HG02970 (cell line): ENCODE data around the gene GPSM1.
"Not testable (repeated sequence)": the region's sequence is repeated elsewhere in the genome, so short reads cannot be mapped to it uniquely, and the experiment has no call there.

ENCODE experiments used
- ATAC-seq: cut with Tn5 transposase; IDR thresholded peaks from one replicate; pipeline ENCODE4 v1.9.1; 2021; ENCODE audit warnings: mild to moderate bottlenecking, moderate library complexity, moderate number of reproducible peaks; ENCODE audit not compliant: unreplicated experiment, low FRiP score

Gene GPSM1

DNA sequence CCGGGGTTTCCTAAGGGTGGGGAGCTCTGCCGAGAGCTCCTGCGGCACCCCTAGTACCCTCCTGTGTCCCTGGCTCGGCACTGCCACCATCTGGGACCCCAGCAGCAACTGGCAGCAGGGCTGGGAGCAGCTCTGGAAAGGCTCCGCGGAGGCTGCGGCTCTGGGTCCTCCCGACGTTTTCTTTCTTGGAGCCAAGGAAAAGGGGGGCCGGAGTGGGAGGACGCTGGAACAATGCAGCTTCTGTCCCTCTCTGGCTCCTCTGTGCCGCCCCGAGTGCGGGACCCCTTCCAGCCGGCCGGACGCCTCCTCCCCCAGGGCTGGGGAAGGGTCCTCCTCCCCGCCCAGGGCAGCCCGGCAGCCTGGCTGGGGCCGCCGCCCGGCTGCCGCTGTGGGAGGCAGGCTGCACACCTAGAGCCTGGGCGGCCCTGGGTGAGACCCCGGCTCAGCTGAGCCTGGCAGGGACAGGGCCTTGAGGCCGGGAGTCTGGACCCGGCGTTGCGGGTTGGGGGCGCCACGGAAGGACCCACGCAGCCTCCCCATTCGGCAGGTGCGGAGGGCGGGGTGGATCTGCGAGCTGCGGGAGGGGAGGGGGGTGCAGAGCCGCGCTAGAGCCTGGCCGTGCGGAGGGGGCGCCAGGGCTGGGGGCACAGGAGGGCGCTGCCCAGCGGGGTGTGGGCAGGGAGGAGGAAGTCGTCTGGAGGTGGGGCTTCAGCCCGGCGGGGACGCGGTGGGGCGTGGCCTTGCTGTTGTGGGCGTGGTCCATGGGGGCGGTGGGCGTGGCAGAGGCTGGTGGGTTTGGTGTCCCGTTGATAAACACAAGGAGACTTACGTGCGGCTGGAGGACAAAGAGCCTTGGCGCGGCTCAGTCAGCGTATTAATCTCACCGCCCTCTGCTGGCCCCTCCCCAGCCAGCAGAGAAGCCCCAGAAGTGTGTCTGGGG, 15.1 kb downstream of the GPSM1 start:
- no peak for ATAC-seq

- ATAC-seq: no peak
Observed at GRCh38 chr9:136343121-136343883, 16.0 kb downstream of the GPSM1 start.

- no peak for ATAC-seq
Observed at GRCh38 chr9:136343884-136344269, 16.5 kb downstream of the GPSM1 start.

DNA sequence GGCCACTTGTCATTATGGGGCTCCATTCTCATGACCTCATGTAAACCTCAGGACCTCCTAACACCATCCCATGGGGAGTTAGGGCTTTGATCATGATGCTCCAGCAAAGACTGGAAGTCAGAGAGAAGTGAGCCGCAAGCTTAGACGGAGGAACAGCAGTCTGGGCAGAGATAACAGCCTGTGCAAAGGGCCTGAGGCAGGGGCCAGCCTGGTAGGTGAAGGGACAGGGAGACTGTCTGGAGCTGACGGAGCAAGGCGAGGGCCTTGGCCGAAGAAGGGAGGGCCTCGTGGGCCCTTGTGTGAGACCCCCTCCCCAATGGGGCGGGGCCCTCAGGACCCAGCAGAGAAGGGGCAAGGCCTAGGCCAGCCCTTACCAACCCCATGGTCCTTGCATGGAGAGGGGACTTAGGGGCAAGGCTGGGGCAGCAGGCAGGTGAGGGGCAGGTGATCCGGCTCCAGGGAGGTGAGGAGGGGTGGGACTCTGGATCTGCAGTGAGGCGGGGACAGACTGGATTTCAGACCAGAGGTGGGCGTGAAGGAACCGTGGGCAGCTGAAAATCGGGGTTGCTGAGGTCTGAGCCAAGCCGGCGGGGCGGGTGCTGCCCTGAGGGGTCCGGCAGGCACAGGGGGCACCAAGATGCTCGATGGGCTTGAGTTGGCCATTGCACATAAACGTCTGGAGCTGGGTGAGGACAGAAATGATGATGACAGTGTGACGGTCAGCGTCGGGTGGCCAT, 17.4 kb downstream of the GPSM1 start:
- no peak for ATAC-seq

DNA sequence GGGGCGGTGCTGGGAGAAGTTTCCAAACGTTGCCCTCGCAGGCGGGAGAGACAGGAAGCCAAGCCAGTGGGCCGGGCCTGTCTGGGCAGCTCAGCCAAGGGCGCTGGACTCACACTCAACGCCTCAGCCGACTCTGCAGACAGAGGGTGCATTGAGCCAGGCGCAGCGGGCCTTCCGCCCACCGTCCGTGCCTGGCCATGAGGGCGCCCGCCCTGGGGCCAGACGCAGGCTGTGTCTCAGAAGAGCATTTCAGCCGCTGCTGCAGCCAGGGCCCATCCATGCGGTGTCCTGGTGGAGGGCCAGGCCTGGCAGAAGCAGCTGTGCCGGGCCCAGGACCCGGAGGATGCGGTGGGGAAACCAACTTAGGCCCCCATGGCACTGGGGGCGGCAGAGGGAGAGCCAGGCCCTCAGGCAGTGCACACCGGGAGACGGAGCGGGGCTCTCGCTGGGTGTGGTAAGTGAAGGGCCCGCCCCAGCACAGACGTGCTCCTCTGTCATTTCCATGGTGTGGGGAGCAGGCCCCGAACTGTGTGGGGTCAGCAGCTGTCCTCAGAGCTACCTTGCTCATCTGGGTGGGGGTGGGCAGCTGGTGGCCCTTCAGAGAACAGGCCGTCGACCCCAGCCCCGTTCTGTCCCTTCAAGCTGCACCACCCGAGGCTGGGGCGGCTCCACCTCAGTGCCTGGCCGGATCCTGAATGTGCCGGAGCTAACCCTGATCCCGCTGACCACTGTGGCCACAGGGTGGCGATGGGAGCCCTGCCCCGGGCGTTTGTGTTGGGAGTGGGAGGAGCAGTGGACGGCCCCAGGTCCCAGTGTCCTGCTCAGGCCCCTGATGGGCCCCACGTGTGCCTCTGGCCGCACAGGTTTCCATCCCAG, 18.2 kb downstream of the GPSM1 start:
- ATAC-seq: no peak

GRCh38 chr9:136346157-136346481, 18.8 kb downstream of the GPSM1 start:
- no peak for ATAC-seq

DNA sequence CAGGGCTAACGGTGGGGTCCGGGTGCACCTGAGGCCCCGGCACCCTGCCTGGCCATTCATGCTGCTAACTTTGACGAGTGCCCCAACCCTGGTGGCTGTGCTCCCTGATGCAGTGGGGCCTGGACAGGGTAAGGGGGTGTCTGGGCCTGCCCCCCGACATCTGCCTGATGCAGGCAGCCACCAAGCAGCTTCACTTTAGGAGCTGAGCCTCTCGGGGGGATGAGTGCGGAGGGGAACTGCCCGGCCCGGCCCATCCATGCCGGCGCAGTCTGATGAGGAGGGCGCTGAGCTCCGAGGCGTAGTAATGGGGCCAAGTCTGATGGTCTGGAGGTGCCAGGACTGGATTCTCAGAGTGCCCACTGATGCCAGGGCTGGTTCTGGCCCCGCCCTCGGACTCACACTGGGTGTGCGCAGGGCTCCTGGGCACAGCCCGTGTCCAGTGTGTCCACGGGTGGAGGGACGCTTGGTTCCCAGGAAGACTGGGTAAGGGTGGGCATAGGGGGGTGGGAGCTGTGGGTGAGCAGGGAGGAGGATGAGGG, 19.7 kb downstream of the GPSM1 start:
- ATAC-seq: no peak

DNA sequence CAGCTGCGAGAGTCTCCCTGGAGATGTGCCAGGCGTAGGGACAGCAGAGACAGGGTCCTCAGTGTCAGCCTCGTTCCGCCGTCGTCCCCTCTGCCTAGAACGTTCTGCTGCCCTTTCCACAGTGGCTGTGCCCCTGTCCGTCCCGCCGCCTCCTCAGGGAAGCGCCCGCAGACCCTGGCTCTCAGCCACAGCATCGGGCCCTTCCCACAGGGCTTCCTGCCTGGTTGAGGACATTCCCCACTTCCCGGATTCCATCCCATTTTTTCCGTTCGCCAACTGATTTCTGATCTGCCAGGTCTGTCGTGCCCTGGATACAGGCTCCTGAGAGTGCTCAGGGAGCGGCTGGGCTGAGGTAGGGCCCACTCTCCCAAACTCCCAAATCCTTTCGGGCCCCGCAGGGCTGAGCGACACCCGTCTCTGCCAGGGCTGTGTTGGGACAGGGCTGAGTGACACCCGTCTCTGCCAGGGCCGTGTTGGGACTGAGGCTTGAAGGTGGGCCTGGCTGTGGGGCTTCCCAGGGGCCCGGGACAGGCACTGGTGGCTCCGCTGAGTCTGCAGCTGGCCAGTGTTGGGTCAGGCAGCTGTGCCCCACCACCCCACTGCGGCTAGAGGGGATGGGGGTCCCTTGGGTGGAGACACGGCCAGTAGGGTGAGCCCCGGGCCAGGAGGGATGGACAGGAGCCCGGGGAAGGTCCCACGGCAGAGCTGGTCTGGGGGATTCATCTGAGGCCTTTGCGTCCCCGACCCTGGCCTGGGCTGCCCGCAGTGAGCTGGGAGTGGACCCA, 20.3 kb downstream of the GPSM1 start:
- no peak for ATAC-seq

- ATAC-seq: no peak
Observed at GRCh38 chr9:136348691-136349090, 21.4 kb downstream of the GPSM1 start.

GRCh38 chr9:136349546-136349945, 22.2 kb downstream of the GPSM1 start:
- no peak for ATAC-seq

GRCh38 chr9:136351252-136351800, 24.0 kb downstream of the GPSM1 start:
- no peak for ATAC-seq

DNA sequence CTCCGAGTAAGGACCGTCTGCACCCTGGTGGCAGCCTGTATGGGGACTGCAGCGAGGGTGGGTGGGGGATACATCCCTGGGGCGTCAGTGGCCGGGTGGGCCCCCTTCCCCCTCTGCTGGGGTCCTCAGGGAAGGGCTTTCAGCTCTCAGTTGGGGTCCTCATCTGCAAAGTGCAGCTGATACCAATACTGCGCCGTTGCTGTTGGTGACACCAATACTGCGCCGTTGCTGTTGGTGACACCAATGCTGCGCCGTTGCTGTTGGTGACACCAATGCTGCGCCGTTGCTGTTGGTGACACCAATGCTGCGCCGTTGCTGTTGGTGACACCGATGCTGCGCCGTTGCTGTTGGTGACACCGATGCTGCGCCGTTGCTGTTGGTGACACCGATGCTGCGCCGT, 24.5 kb downstream of the GPSM1 start:
- not testable (repeated sequence) for ATAC-seq

DNA sequence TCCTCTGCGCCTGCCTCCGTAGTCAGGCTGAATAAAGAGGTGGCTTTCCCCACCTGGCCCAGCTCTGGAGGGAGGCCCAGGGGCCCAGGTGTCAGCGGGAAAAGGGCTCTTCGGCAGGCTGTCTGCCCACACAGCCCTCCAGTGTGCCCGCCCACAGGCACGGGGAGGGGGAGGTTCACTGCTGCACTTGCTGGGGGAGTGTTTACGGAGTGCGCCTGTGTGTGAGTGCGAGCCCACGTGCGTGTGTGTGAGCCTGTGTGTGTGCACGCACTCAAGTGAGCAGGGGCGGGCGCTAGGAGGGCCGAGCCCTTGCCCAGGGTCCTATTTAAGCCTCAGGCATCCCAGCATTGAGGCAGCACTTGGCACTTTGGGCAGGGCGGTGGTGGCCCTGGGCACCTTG, 25.3 kb downstream of the GPSM1 start:
- no peak for ATAC-seq

GRCh38 chr9:136353088-136353487, 25.7 kb downstream of the GPSM1 start:
- ATAC-seq: no peak

DNA sequence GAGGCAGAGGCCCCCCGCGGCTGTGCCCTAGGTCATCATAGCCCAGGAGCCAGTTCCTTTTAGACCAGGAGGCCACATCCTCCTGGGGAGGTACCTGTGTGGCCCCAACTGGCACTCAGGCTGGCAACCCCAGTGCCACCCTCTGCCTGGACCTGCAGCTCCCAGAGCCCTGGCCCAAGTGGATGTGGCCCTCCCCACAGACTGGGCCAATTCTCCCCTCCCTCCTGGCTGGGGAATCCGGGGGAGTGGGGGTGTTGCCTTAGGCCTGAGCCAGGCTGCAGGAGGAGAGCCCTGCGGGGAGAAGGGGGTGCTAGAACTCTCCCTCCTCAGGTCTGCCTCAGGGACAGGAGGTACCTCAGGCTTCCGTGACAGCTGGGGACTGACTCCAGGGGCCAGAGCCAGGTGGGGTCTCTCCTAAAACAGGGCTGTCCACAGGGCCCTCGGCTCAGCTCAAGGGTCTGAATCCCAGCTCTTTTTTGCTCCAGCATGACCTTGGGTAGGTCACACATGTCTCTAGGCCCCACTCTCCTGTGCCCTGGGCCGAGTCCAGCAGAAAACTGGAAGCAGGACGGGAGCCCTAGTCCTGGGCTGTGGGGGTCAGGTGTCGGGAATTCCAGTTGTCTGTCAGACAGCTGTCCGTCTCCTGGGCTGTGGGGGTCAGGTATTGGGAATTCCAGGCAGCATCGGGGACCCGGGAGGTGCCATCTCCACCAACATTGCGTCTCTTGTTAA, 26.6 kb downstream of the GPSM1 start:
- ATAC-seq: no peak

GRCh38 chr9:136354592-136355085, 27.3 kb downstream of the GPSM1 start:
- no peak for ATAC-seq

GRCh38 chr9:136355616-136356557, 28.5 kb downstream of the GPSM1 start:
- no peak for ATAC-seq
